Measurements from ENCODE around the gene POC5. TPM values are rescaled to one million over a fixed set of nuclear protein-coding genes. Genes with fewer than 3 reads are reported as not detected.

POC5 gene
- total RNA-seq, 1 experiment from 2014 or later: 14.8 TPM

DNA sequence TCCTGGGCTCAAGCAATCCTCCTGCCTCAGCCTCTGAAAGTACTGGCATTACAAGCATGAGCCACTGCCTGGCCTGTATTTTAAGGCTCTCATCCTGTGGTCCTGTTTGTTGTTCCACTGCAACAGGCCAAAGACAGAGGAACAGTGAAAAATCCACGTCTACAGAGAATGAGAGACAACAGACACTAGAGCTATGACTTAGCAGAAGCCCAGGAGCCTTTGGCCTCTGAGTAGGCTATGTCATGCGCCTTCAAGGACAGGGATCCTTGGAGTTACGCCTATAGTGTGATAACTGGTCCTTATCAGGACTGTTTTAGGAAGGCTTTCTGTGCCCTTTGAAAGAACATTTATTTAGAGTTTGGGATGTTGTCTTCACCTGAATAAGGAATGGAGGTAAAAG, 10.5 kb downstream of the POC5 start:
- CTCF ChIA-PET: no interaction called here
- H3K4me2 ChIP-seq (ENCODE audit: low read length): no peak overlapping the region
- H3K9me3 ChIP-seq (ENCODE audit: control insufficient read depth in 1 of 2, insufficient read depth in 1 of 2, low read depth in 1 of 2, low read length in 2 of 2): no peaks in the 10 kb centered on the region
- no peak overlapping the region for H2AFZ ChIP-seq (ENCODE audit: low read depth, low read length, poor library complexity, severe bottlenecking)
- H3K27ac ChIP-seq (ENCODE audit: low read depth, low read length): no peak overlapping the region
- H3K36me3 ChIP-seq (ENCODE audit: control insufficient read depth in 1 of 2, insufficient read depth in 2 of 2, low read length in 2 of 2): peaks cover 15 to 19% of the 10 kb centered on the region in 2 experiments; a peak in 3 of 4 replicates
- intact Hi-C loops (cut with micrococcal nuclease): no loop called here
- DNase-seq (ENCODE audit: low read depth, low spot score) (no peak), ATAC-seq (no peak)
- no peaks in the 10 kb centered on the region for H3K9me2 ChIP-seq (ENCODE audit: insufficient read depth)
- peaks cover 0 to 9% of the 10 kb centered on the region in 2 experiments; a peak in 2 of 4 replicates for H3K4me1 ChIP-seq (ENCODE audit: control insufficient read depth in 1 of 2, insufficient read depth in 2 of 2, low read length in 2 of 2)
- no peaks in the 10 kb centered on the region for H3K27me3 ChIP-seq (ENCODE audit: insufficient read depth, low read length)
- no peaks in the 10 kb centered on the region for H4K20me1 ChIP-seq (ENCODE audit: insufficient read depth)
- RAD21 ChIA-PET (ENCODE audit: low non-redundant PET in 1 of 2, low total read pairs in 2 of 2, uncharacterized antibody in 2 of 2, unreplicated experiment in 2 of 2): no interaction called here
- no peak for TF ChIP-seq RAD21 (IDR thresholded peaks at IDR 0.05; ENCODE audit: low read depth)
- no peak for TF ChIP-seq ELF1 (IDR thresholded peaks at IDR 0.05; ENCODE audit: borderline replicate concordance, low read depth)
- TF ChIP-seq ZNF274 (IDR thresholded peaks at IDR 0.05; ENCODE audit: low read depth, low read length): no peak
- TF ChIP-seq TCF7L2 (IDR thresholded peaks at IDR 0.05; ENCODE audit: borderline replicate concordance, extremely low read depth, insufficient read depth, insufficient read length): no peak
- no peak for TF ChIP-seq FOSL1 (IDR thresholded peaks at IDR 0.05; ENCODE audit: low read depth)
- TF ChIP-seq CBX3 (IDR thresholded peaks at IDR 0.05; ENCODE audit: low read depth): no peak
- TF ChIP-seq, protein P1, sequence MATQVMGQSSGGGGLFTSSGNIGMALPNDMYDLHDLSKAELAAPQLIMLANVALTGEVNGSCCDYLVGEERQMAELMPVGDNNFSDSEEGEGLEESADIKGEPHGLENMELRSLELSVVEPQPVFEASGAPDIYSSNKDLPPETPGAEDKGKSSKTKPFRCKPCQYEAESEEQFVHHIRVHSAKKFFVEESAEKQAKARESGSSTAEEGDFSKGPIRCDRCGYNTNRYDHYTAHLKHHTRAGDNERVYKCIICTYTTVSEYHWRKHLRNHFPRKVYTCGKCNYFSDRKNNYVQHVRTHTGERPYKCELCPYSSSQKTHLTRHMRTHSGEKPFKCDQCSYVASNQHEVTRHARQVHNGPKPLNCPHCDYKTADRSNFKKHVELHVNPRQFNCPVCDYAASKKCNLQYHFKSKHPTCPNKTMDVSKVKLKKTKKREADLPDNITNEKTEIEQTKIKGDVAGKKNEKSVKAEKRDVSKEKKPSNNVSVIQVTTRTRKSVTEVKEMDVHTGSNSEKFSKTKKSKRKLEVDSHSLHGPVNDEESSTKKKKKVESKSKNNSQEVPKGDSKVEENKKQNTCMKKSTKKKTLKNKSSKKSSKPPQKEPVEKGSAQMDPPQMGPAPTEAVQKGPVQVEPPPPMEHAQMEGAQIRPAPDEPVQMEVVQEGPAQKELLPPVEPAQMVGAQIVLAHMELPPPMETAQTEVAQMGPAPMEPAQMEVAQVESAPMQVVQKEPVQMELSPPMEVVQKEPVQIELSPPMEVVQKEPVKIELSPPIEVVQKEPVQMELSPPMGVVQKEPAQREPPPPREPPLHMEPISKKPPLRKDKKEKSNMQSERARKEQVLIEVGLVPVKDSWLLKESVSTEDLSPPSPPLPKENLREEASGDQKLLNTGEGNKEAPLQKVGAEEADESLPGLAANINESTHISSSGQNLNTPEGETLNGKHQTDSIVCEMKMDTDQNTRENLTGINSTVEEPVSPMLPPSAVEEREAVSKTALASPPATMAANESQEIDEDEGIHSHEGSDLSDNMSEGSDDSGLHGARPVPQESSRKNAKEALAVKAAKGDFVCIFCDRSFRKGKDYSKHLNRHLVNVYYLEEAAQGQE (IDR thresholded peaks at IDR 0.05; ENCODE audit: low read depth): no peak
- TF ChIP-seq ATF3 (IDR thresholded peaks at IDR 0.05): no peak
- POLR2A ChIA-PET: no interaction called here
- peaks cover 31% of the 10 kb centered on the region for H3K79me2 ChIP-seq (ENCODE audit: insufficient read depth, low read length)
- H3K9ac ChIP-seq (ENCODE audit: low read length): no peak overlapping the region
- no TSS peak for BruUV-seq (replicated peaks)
- H3K4me3 ChIP-seq (replicated peaks in 1 of 2; ENCODE audit: low read depth in 1 of 2, low read length in 2 of 2): no peak overlapping the region
